ENCODE measurements around the gene UBE2E2.

UBE2E2 gene

DNA sequence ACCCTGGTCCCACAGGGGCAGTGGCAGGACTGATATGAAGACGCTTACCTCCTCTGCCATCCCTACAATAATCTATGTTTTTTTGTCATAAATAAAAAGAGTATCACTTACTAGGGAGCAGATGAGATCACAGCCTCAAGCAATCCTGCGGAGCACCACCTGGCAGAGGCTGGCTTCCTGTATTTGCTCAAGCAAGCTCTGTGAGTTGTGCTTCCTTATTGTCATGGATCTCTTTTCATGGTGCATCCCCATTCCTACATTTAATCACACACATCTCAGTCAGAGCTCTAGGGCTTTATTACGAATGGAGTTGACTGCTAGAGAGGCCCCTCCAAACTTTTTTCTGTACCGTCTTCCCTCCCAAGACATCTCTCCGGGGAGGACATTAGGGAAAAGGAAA lies 186.0 kb downstream of the UBE2E2 start:
- DNase-seq (ENCODE audit: low spot score), result peak; percentile 55

DNA sequence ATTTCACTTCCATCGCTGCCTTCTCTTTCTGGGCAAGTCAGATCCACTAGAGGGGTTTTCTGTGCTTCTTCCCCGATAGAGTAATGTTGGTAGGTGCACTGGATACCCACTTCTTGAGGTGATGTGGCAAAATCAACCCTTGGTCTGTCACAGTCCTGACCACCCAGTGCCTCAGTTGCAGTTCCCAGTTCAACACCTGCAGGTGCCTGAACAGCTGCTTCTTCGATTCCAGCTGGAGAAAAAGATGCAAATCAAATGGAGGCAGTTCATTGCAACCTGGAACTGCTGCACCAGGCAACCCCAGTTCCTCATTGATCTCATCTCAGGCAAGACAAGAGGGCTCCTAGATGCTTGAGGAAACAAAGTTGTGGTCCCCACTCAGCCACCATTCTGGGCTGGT lies 186.6 kb downstream of the UBE2E2 start:
- peak; percentile 74 for DNase-seq (ENCODE audit: low spot score)

DNA sequence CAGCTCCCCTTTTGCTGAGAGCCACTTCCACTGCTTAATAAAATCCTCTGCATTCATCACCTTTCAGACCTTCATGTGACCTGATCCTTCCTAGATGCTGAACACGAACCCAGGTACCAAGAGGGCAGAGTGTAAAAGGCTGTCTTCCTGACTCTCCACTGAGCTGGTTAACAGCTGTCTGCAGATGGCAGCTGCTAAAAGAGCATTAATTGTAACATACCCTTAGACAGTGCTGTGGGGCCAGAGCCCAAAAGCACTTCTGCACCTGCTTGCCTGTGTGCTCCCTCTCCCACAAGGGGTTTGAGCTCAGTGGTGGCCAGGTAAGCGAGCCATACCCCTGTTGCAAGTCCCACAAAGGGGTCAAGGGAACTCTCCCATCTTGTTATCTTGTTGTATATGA lies 187.3 kb downstream of the UBE2E2 start:
- DNase-seq (ENCODE audit: low spot score), result peak; percentile 58

DNA sequence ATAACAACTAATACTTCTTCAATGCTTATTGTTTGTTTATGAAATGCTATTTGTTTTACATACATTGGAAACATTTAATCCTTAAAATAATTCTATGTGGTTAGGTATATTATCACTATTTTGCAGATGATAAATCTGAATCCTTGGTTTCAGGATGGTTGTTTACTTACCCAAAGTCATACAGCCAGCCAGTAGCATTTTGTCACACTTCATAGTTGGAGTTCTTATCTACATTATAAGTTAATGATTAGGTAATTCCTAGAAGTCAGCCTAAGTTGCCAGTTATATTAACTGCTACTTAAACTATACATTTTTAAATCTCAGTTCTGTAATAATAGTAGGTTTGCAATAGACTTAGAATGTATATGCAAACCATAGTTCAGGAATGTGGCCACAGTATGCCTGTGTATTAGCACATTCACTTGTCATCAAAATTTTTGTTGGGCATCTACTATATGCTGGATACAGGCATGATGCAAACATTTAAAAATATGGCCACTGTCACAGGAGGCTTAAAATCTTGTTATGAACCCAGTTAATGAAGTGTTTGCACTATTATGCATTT lies 187.9 kb downstream of the UBE2E2 start:
- DNase-seq (ENCODE audit: low spot score), result no peak

DNA sequence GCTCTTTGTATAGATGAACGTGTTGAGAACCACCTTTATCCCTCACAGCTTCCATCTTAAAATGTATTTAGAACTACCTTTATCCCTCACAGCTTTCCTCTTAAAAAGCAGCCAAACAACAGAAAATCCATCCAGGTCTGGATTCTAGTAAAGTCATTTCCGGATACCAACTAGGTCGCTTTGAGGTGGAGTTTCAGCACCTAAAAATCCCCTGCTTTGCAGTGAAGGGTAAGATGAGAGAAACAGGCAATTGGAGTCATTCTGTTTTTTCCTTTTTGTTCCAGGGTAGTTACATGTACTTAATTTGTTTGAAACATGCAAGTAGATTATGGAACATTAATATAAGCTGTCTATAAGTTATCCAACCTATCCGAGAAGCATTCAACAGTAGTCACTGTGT lies 192.0 kb downstream of the UBE2E2 start:
- DNase-seq (ENCODE audit: low spot score), result no peak

DNA sequence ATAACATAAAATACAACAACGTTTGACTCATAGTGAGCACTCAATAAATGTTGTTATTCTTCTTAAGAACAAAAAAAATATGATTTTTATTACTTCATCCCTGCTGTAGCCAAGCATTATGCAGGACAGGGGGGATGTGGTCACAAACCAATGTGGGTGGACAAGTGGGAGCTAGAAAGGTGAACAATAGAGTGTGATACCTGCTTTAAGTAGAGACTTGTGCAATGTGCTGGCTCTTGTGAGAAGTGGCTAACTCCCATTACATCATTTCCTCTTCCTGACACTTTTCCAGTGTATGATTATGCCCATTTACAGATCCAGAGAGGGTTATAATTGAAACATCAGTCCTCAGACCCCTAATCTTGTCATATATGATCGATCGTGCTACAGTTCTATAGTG lies 193.6 kb downstream of the UBE2E2 start:
- no peak for DNase-seq (ENCODE audit: low spot score)

DNA sequence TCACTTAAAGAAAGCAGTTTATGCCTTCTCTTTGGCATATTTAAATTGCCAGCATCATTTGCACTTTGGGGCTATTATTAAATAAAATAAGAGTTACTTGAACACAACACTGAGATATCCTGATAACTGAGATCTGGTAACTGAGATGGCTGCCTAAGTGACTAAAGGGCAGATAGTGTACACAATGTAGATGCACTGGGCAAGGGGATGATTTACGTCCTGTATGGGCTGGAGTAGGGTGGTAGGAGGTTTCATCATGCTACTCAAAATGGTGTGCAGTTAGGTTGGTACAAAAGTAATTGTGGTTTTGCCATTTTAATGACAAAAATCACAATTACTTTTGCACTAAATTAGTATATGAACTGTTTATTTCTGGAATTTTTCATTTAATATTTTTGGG lies 196.1 kb downstream of the UBE2E2 start:
- DNase-seq (ENCODE audit: low spot score), result no peak

DNA sequence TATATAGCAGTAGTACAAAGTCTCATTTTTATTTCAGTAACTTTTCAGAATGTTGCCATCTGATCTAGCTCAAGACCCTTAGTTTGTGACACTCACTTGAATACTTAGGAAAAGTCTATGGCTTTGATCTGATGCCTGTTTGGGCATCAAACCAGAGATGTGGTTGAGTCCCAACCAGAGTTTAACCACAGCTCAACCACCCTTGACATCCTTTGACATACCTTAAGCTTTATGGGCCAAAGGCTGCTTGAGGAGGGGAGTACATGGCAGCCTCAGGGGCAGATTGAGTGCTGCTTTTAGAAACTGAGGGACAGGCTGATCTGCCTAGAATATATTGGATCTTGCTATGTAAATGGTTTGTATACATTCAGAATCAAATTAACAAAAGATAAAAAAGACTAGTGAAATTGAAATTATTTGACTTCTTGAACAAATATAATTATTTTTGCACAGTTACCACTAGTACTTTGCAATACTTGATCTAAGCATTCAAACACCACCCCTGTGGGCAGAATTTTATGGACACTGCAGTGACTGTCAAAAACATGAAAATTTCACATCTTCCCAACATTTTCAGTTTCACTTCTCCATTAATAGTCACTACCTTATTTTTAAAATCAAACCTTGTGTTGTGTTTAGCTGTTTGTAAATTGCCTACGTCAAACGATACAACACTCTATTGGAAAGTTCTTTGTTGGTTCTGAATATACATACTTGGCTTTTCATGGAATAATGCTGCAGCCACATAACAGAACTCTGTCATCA lies 199.8 kb downstream of the UBE2E2 start:
- peak; percentile 28 for DNase-seq (ENCODE audit: low spot score)

DNA sequence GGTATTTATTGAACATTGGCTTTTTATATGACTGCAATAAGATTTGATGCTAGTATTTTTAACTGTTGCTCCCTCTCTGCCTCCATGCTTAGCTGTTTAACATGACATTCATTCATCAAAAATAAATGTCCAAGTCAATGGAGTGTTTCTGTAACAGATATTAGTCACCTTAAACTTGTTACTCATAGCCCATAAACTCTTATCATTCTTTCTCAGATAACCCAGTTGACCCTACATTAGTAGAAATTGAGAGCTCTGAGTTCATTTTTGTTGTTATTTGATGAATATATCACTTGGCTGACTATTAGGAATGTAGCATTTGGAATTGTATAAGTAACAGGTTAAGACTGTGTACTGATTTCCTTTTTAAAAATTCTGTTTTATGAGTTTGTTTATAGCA lies 201.1 kb downstream of the UBE2E2 start:
- DNase-seq (ENCODE audit: low spot score), result no peak

DNA sequence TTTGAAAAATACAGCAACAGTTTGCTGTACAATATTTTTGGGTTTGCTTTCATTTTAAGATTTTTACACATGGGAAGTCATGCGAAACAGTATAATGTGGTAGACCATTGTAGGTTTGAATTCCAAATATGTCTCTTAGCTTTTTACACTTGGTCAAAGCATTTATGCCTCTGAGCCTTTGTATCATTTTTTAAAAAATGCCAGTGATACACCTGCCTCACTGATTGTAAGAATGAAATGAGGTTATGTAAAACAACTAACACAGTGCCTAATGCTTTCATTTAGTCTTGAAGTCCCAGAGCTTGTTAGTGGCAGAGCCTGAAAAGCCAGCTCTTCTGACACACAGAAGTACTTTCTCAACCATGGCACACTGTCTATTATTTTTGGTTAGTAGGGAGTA lies 202.0 kb downstream of the UBE2E2 start:
- DNase-seq (ENCODE audit: low spot score), result peak; percentile 35

DNA sequence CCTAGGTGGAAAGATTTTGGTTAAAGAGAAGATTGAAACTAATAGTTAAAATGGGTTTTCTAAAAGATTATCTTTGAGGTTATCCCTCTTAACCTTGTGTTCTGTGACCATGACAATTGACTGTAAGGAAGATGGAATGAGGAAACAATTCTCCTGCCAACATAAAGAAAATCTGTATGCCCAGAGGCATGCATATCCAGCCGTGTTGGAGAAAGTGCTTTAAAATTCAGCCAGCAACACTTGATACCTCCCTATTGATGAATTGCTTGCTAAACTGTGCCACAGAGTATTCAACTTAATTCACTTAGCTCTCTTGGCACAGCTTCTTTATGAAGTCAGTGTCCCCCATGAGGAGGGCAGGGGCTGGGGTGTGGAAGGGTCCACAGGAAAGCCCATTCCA lies 203.5 kb downstream of the UBE2E2 start:
- DNase-seq (ENCODE audit: low spot score), result no peak

DNA sequence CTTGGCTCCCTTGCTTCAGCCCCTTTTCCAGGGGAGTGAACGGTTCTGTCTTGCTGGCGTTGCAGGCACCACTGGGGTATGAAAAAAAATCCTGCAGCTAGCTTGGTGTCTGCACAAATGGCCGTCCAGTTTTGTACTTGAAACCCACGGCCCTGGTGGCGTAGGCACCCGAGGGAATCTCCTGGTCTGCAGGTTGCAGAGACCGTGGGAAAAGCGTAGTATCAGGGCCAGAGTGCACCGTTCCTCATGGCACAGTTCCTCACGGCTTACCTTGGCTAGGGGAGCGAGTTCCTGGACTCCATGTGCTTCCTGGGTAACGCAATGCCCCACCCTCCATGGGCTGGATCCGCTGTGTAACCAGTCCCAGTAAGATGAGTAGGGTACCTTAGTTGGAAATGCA lies 214.9 kb downstream of the UBE2E2 start:
- DNase-seq (ENCODE audit: low spot score), result no peak

DNA sequence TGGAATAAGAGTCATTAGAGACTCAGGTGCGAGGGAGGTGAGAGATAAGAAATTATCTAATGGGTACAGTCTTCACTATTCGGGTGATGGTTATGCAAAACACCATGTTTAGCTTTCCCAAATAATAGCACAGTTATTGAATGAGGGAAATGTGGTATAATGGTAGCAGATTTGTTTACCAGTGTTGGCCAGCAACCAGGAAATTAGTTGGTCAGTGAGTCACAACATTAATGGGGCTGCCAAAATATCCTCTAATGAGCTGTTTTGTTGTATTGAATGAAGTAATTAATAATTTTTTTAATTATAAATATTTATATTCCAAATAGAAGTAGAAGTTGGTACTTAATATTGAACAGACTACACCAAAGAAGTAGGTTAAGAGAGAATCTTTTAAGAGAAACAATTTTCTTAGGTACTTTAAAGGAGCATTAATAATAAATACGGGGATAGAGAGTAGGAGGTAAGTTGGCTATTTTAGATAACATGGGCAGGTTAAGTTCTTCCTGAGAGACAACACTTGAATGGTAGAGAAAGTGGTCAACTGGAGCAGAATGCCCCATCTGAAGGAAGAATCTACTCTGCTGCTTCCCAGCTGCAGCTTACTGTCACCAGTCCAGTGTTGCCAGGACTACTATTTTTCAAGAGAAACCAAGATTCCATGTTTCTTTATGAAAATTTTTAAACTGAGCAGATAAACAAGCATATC lies 218.8 kb downstream of the UBE2E2 start:
- DNase-seq (ENCODE audit: low spot score), result no peak

DNA sequence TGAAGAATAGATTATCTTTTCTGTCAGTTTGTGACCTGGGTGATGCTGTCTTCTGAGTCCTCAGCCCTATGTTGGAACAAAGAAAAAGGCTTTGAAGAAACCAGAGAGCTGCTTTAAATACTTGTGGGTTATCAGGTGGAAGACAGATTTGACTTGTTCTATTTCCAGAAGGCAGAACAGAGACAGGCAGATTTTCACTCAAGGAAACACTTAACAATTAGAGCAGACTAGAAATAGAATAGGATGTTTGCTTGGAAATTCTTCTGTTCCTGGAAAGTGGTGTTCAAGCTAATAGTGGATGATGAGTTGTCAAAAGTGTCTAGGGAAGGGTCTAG lies 219.4 kb downstream of the UBE2E2 start:
- no peak for DNase-seq (ENCODE audit: low spot score)

DNA sequence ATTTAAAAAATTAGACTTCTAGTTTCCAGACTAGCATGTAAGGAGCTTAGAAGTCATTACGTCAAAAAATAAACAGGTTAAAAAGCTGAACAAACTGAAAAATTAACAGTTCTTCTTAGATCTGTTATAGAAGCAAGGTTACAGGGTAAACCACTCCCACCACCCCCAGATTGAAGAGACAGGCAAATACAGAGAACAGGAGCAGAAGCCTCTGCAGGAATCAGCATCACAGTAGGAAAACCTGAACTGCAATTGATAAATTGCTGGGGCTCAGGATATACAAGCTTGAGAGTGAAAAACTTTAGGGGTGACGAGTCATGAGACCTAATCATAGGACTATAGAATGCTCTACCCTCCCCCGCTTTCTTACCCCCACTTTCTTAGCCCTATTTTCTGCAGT lies 222.3 kb downstream of the UBE2E2 start:
- DNase-seq (ENCODE audit: low spot score), result no peak

DNA sequence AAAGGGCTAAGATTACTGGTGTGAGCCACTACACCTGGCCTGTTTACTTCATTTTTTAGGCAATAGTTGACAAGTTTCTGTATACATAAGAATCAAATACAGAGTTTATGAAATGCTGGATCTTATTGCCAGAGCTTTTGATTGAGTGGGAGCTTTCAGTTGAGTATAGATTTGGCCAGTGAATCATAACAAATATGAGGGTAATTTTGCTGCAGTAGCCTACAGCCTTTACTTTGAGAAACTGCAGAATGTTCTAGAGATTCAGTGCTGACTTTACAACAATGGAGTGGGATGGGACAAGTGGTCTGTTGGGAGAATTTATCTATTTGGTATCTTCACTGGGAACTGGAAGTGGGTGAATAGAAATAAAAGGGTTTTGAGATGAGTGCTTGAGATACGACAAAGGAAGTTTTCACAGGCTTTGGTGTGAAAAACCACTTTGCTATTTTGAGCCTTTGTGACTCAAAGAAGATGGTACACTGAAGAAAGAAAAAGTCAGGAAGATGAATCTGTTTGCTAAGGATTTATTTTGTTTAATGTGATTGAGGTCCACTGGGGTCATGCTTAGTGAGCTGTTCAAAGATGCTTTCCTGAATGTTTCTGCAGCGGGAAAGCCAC lies 227.8 kb downstream of the UBE2E2 start:
- DNase-seq (ENCODE audit: low spot score), result no peak

DNA sequence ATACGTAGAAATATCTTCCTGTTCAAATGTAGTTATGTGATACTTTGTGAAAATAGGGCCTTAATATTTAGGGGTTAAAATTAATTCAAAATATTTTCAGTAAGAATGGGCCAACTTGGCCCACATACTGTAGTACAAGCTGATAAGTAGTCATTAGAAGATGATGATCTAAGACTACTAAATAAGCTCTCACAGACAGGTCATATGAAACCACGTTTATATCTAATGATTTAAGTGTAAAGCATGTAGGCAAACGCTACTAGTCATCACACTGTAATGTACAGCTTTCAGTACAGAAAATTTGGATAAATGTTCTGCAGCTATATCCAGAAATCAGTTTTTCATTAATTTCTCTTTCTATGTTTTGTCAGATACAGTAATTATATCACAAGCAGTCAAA lies 228.6 kb downstream of the UBE2E2 start:
- no peak for DNase-seq (ENCODE audit: low spot score)

DNA sequence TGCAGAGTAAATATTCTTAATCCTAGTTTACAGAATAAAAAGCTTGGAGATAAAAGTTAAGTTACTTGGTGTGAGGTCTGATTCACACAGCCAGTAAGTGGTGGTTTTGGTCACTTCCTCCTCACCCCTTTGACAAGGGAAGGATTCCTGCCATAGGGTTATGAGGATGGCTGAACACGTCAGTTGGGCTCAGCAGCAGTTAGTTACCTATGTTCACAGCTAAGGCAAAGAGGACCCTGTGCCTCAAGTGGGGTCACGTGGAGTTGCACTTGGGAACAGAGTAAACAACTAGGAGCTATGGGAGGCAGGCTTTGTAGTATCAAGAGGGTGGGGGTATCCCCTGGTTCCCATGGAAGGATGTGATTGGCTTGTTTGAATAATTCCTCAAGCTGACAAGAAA lies 232.2 kb downstream of the UBE2E2 start:
- peak; percentile 13 for DNase-seq (ENCODE audit: low spot score)

DNA sequence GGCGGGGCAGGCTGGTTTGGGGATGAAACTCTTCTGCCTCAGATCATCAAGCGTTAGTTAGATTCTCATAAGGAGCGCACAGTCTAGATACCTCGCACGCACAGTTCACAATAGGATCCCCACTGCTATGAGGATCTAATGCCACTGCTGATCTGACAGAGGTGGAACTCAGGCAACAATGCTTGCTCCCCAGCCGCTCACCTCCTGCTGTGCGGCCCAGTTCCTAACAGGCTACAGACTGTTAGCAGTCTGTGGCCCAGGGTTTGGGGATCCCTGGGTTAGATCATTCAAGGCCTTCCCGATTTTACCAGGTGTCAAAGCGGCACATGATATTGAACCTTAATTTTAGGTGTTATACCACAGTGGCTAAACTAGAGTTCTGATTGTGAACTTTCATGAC lies 232.8 kb downstream of the UBE2E2 start:
- DNase-seq (ENCODE audit: low spot score), result no peak

DNA sequence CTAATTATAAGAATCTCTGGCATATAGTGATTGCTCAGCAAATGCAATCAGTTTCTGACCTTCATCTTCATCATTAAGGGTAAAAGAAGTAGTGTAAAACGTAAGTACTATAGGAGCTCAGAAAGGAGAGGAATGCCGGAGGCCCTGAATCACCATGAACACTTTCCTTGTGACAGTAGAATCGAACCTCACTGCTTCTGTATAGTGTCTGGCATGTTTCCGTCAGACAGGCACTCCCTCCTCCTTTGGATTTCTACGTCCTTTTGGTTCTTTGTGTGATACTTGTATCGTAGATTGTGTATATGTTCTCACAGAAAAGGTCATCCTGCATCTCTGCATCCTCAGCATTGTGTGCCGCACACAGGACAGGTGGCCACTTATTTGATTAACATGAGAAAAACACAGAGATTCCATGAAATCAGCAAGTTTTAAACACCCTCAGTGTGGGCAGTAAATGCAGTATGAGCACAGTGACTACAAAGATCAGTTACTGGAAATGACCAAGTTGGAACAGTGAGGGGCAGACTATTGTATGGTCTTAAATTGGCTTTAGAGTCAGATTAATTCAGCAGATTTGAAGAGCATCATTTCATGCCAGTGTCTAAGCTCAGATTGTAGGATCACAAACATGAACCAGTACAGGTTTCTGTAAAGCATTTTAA lies 234.5 kb downstream of the UBE2E2 start:
- no peak for DNase-seq (ENCODE audit: low spot score)

DNA sequence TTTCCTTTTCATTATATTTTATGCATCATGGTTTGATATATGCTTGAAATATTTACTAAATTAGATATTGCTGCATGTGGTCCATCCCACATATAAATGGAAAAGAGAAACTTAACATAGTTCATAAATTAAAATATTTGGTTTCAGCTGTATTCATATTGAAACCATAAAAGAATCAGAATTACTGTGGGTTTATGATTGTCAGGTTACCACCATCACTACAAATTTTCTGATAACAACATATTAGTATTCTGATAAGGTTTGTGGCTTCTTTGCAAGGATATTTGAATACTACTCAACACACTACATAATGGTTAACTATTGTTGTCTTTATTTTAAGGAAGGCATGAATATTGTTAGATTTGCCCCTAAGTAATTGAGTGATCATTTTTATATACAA lies 235.5 kb downstream of the UBE2E2 start:
- no peak for DNase-seq (ENCODE audit: low spot score)

DNA sequence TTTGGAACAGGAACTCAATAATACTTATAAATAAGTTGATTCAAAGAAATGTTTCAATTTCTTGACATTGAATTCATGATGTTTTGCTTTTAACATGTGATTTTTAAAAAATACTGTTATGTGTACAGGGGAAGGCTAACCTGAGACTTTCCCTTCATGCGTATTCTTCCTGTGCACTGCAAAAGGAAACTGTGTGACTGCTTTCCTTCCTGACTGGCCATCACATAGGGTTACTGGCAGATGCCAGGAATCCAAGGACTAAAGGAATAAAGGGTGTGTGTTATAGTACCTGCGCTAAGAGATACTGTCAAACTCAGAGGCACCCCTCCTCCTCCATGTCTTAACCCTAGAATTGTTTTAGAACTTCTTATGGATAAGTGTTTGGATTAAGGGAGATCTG lies 236.0 kb downstream of the UBE2E2 start:
- no peak for DNase-seq (ENCODE audit: low spot score)

Data from NAMALWA (cell line).